ENCODE data around the gene ADGRG3.

The ADGRG3 gene

DNA sequence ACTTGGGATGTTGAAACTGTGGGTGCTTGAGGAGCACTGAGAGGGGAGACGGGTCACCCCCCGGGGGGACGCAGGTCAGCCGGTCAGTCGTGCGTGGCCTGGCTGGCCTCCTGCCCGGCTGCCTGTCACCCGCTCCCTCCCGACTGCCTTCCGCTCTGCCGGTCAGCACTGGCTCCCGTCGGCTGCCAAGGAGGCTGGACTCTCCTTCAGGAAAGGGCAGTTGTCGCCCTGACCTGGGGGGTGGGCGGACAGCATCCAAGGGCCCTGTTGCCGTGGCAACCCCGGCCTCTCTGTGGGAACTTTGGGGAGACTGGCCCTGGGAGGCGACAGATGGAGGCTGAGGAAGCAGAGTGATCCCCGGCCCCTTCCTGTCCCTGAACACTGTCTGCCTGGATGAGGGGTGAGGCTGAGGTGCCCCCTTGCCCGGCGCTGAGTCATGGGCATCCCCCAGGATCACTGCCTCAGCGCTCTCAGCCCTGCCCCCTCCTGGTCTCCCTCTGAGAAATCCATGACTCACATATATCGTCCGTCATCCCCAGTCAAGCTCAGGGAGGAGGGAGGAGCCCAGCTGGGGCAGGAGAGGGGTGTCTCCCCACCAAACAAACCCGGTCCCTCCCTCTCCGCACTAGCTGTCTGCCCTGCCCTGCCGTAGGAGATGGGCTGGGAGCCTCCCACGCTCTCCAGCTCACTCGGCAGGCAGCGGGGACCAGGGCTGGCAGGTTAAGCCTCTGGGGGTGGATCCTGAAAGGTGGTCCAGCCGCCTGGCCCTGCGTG lies 39.9 kb upstream of the ADGRG3 start, which contains the start of gene ADGRG1:
ADGRG1 (plus strand) TSS at position 623 of the 774 bp plus-strand sequence. CDS start 21,658 bp downstream, outside the sequence.
- Mint-ChIP-seq H3K4me1 (peaks cover 18% of the 10 kb centered on the region), H3K9me3 (no peaks in the 10 kb centered on the region), H3K4me3 (no peak within 1 kb of the TSS), H3K27ac (no peak within 1 kb of the TSS), H3K36me3 (no peaks in the 10 kb centered on the region), H3K27me3 (peaks cover 72% of the 10 kb centered on the region)
- no peak for ATAC-seq

- H3K9me3 Mint-ChIP-seq: no peaks in the 10 kb centered on the region
- no peak overlapping the region for H3K27ac Mint-ChIP-seq
- no peaks in the 10 kb centered on the region for H3K36me3 Mint-ChIP-seq
- ATAC-seq: no peak
- H3K27me3 Mint-ChIP-seq: peaks cover 72% of the 10 kb centered on the region
- no peak overlapping the region for H3K4me3 Mint-ChIP-seq
- H3K4me1 Mint-ChIP-seq: peaks cover 18% of the 10 kb centered on the region
Measured at GRCh38 chr16:57628783-57629293, 39.3 kb upstream of the ADGRG3 start.

GRCh38 chr16:57629516-57630406 lies 38.3 kb upstream of the ADGRG3 start:
- Mint-ChIP-seq H3K27me3 (peaks cover 79% of the 10 kb centered on the region), H3K9me3 (no peaks in the 10 kb centered on the region), H3K36me3 (no peaks in the 10 kb centered on the region), H3K27ac (no peak overlapping the region), H3K4me3 (no peak overlapping the region), H3K4me1 (peaks cover 18% of the 10 kb centered on the region)
- ATAC-seq: no peak

DNA sequence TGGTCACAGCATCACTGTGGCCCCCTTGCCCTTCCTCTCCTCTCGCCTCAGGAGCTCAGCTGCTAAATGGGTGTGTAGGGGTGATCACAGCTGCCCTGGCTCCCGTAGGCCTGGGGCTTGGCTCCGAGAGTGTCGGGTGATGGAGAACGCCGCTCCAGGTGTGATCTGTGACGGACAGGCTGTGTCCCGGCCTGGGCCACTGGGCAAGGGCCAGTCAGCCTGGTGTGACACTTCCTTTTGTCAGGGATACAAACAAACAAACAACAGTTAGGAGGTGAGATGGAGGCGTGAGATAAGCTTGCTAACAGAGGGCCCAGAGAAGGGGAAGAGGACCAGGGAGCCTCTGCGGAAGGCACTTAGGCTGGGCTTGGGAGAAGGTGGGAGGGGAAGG lies 37.7 kb upstream of the ADGRG3 start:
- Mint-ChIP-seq H3K4me3 (no peak overlapping the region), H3K27ac (no peak overlapping the region), H3K36me3 (no peaks in the 10 kb centered on the region), H3K27me3 (peaks cover 79% of the 10 kb centered on the region), H3K4me1 (peaks cover 15% of the 10 kb centered on the region), H3K9me3 (no peaks in the 10 kb centered on the region)
- no peak for ATAC-seq

GRCh38 chr16:57630931-57631845 lies 36.9 kb upstream of the ADGRG3 start:
- Mint-ChIP-seq H3K4me3 (no peak overlapping the region), H3K27ac (no peak overlapping the region), H3K4me1 (peaks cover 9% of the 10 kb centered on the region), H3K9me3 (no peaks in the 10 kb centered on the region), H3K36me3 (no peaks in the 10 kb centered on the region), H3K27me3 (peaks cover 79% of the 10 kb centered on the region)
- ATAC-seq: no peak

DNA sequence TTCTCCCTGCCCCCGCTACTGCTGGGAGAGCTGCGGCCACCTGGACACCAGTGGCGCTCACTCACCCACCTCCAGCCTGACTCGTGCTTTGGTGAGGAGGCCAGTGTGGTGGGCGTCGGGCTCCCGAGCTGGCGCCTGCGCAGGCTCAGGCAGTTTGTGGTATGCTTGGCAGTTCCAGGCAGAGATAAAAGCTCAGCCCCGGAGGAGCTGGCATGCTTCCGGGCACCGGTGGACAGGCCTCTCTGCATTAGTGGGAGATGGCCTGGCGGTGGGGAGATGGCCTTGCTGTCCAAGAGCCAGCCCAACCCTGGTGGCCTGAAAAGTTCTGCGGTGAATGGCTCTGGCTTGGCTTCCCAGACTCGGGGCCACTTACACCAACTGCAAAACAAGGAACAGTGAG lies 35.5 kb upstream of the ADGRG3 start:
- Mint-ChIP-seq H3K27ac (no peak overlapping the region), H3K4me1 (peaks cover 9% of the 10 kb centered on the region), H3K36me3 (no peaks in the 10 kb centered on the region), H3K9me3 (no peaks in the 10 kb centered on the region), H3K27me3 (peaks cover 79% of the 10 kb centered on the region), H3K4me3 (no peak overlapping the region)
- ATAC-seq: no peak

GRCh38 chr16:57633383-57634064 lies 34.6 kb upstream of the ADGRG3 start:
- Mint-ChIP-seq H3K9me3 (no peaks in the 10 kb centered on the region), H3K27ac (no peak overlapping the region), H3K4me1 (peaks cover 6% of the 10 kb centered on the region), H3K36me3 (no peaks in the 10 kb centered on the region), H3K27me3 (peaks cover 79% of the 10 kb centered on the region), H3K4me3 (no peak overlapping the region)
- no peak for ATAC-seq

DNA sequence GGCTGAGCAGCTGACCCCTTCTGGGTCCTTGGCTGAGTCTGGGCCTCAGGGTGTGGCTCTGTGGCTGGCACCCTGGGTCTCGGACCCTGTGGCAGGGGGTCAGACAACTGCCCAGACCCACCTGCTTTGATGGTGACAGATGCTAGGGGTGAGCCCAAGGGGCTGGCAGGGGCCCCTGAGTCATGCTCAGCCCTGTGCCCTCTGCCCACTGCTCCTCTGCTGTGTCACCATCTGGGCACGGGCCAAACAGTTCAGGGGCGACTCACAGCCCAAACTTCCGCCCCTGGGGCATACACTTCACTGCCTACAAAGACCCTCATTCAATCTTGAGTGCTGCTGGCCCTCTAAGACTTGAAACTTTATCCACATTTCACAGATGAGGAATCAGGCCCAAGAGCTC lies 33.9 kb upstream of the ADGRG3 start:
- Mint-ChIP-seq H3K27ac (no peak overlapping the region), H3K9me3 (no peaks in the 10 kb centered on the region), H3K36me3 (no peaks in the 10 kb centered on the region), H3K27me3 (peaks cover 77% of the 10 kb centered on the region), H3K4me1 (no peaks in the 10 kb centered on the region), H3K4me3 (no peak overlapping the region)
- ATAC-seq: no peak

DNA sequence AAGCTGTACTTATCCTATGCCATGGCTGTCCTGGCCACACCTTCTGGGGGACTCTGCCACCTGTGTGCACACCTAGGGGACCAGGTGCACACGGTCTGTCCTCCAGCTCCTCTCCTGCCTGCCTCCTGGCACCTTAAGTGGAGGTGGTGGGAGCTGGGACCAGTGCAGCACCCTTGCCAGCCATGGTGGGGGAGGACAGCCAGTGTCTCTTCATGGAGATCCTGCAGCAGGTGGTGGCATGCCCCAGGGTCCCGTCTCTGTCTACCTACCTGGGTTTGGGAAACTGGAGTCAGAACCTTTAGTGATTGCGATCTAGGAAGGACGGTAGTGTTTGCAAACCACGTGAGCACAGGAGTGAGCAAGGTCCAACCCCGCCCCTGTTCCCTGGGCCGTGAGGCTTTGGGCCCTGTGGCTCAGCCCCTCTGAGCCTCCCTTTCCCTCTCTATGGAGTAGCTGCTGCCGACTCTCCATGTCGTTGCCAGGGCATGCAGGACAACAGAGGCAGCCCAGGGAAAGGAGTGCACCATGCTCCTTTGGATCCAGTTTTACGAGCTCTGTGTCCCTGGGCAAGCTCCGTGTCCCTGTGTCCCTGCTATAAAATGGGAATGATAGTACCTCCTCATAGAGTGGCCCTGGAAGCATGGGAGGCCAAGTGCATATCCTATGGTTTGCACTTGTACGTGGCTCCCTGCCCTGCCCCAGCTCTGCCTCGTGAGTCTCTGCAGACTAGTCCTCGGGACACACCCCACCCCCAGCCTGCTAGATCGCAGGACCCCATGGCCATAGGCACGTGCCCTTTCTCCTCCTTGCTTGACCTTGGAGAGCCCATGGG lies 32.6 kb upstream of the ADGRG3 start:
- no peaks in the 10 kb centered on the region for H3K9me3 Mint-ChIP-seq
- no peaks in the 10 kb centered on the region for H3K4me1 Mint-ChIP-seq
- H3K36me3 Mint-ChIP-seq: no peaks in the 10 kb centered on the region
- no peak overlapping the region for H3K4me3 Mint-ChIP-seq
- ATAC-seq: no peak
- peaks cover 77% of the 10 kb centered on the region for H3K27me3 Mint-ChIP-seq
- no peak overlapping the region for H3K27ac Mint-ChIP-seq

DNA sequence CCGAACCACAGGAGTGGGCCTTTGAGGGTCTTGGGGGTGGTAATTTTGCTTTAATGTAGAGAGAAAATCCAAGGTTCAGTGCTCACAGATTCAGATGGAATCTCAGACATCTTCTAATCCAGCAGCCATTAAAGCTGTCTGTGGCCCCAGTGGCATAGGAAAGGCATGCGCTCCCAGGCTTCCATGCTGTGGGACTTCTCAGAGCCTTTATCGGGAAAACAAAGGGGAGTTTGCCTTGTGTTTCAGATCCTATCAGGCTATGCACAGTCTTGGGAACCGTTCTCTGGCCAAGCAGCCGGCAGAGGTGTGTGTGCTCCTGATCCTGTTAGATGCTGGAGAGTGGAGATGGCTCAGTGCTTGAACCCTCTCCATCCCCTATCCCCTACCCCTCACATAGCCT lies 31.9 kb upstream of the ADGRG3 start:
- H3K27ac Mint-ChIP-seq: no peak overlapping the region

DNA sequence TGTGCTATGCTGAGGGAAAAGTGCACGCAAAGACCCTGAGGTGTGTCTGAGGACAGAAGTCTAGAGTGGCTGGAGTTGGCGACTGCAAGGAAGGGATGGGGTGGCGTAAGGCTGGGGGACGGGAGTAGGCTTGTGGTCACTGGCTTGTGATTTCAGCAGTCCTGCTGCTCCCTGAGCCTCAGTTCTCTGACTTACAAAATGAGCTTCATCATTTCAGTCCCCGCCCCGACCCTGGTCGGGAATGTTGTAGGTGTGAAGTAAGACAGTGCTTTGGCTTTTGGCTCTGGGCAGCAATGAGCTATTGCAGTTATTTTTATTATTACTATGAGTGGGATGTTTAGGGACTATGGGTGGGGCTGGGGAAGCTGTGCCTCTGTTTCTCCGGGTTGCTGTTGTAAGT lies 31.1 kb upstream of the ADGRG3 start:
- Mint-ChIP-seq H3K27ac (no peak overlapping the region), H3K27me3 (peaks cover 70% of the 10 kb centered on the region), H3K9me3 (no peaks in the 10 kb centered on the region), H3K36me3 (no peaks in the 10 kb centered on the region), H3K4me1 (no peaks in the 10 kb centered on the region), H3K4me3 (no peak overlapping the region)
- ATAC-seq: no peak

More for the DNA sequence above, 31.9 kb upstream of the ADGRG3 start:
- H3K4me1 Mint-ChIP-seq: no peaks in the 10 kb centered on the region
- no peaks in the 10 kb centered on the region for H3K9me3 Mint-ChIP-seq
- no peaks in the 10 kb centered on the region for H3K36me3 Mint-ChIP-seq
- no peak overlapping the region for H3K4me3 Mint-ChIP-seq
- ATAC-seq: no peak
- peaks cover 76% of the 10 kb centered on the region for H3K27me3 Mint-ChIP-seq

- no peaks in the 10 kb centered on the region for H3K9me3 Mint-ChIP-seq
- no peak for ATAC-seq
- H3K4me3 Mint-ChIP-seq: no peak overlapping the region
- no peaks in the 10 kb centered on the region for H3K4me1 Mint-ChIP-seq
- no peaks in the 10 kb centered on the region for H3K36me3 Mint-ChIP-seq
- H3K27me3 Mint-ChIP-seq: peaks cover 70% of the 10 kb centered on the region
- H3K27ac Mint-ChIP-seq: no peak overlapping the region
Measured at GRCh38 chr16:57637424-57637823, 30.7 kb upstream of the ADGRG3 start.

DNA sequence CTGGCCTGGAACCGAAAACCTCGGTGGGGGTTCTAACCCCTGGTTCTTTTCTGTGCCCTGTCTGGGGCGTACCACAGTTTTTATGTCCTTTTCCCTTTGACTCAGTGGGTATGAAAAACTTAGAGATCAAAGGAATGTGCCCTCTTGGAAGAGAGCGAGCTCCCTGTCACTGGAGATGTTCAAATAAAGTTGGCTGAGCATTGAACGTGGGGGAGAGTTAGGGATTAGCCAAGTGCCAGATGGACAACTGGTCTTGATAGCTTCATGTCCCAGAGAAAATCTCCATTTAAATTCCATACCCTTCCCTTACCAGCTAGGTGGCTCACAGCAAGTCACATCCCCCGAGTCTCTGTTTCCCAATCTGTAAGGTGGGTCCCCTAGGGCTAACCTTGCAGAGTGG lies 30.1 kb upstream of the ADGRG3 start:
- no peaks in the 10 kb centered on the region for H3K4me1 Mint-ChIP-seq
- H3K27me3 Mint-ChIP-seq: peaks cover 70% of the 10 kb centered on the region
- H3K27ac Mint-ChIP-seq: no peak overlapping the region
- H3K36me3 Mint-ChIP-seq: no peaks in the 10 kb centered on the region
- no peak for ATAC-seq
- H3K9me3 Mint-ChIP-seq: no peaks in the 10 kb centered on the region
- no peak overlapping the region for H3K4me3 Mint-ChIP-seq

DNA sequence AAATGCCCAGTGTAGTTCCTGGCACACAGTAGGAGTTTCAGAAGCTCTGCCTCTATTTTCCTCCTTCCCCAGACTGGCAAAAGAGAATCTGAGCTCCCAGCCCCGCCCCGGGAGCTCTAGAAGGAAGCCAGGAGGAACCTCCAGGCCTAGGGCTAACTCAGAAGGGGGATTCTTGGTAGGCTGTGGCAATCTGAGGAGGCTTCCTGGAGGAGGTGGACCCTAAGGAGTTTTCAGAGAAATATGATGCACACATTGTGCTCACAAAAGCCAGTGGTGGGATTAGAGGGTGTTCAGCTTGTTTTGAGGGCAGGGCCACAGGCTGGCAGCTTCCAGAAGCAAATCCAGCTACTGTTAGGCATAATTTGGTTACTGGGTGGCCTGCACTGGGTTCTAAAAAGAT lies 29.7 kb upstream of the ADGRG3 start:
- Mint-ChIP-seq H3K27me3 (peaks cover 70% of the 10 kb centered on the region), H3K9me3 (no peaks in the 10 kb centered on the region), H3K4me3 (no peak overlapping the region), H3K27ac (no peak overlapping the region), H3K4me1 (no peaks in the 10 kb centered on the region), H3K36me3 (no peaks in the 10 kb centered on the region)
- ATAC-seq: no peak
